HepG2 (cell line): ENCODE data around the gene PDIA6. TPM values are rescaled to one million over a fixed set of nuclear protein-coding genes. Genes with fewer than 3 reads are reported as not detected.

Source experiments
- BRD4 ChIP-seq: sonication (generic); formaldehyde crosslinking; IDR thresholded peaks from 2 replicates; pipeline ENCODE4 v1.4.0; 2020; ENCODE audit warnings: missing genetic modification reagents
- CCDC6 ChIP-seq: sonication (generic); formaldehyde crosslinking; IDR thresholded peaks from 2 replicates; pipeline ENCODE4 v1.8.1; 2022; ENCODE audit warnings: mild to moderate bottlenecking, missing genetic modification reagents, moderate library complexity
- LCORL ChIP-seq, 2 experiments: fragments of 450-650 bp in 1 of 2; sonication (generic) in 1 of 2; formaldehyde crosslinking in 1 of 2; IDR thresholded peaks; 2 replicates each; pipeline versions ENCODE4 v1.5.0 to v1.6.1; 2017 to 2020; ENCODE audit warnings: antibody characterized with exemption in 1 of 2, missing genetic modification reagents in 1 of 2
- MYC ChIP-seq: sonication (generic); formaldehyde crosslinking; IDR thresholded peaks from 2 replicates; pipeline ENCODE4 v1.9.0; 2021; ENCODE audit warnings: missing genetic modification reagents, borderline replicate concordance
- PTBP1 ChIP-seq: fragments of 200-400 bp; formaldehyde crosslinking; IDR thresholded peaks from 2 replicates; pipeline ENCODE4 v1.6.1; 2018; ENCODE audit warnings: low read length, low read depth; ENCODE audit not compliant: poor library complexity, severe bottlenecking
- RXRB ChIP-seq: IDR thresholded peaks from 2 replicates; pipeline ENCODE4 v1.6.1; 2016; ENCODE audit warnings: borderline replicate concordance, missing genetic modification reagents, missing compliant biosample characterization
- SNAPC2 ChIP-seq: sonication (generic); formaldehyde crosslinking; IDR thresholded peaks from 2 replicates; pipeline ENCODE4 v1.8.1; 2022; ENCODE audit warnings: mild to moderate bottlenecking, missing genetic modification reagents
- TAF15 ChIP-seq: fragments of 200-400 bp; formaldehyde crosslinking; IDR thresholded peaks from one replicate; pipeline ENCODE4 v1.6.1; 2018; ENCODE audit warnings: mild to moderate bottlenecking, low read depth, low read length; ENCODE audit not compliant: poor library complexity, severe bottlenecking
- YY1 ChIP-seq: IDR thresholded peaks from 2 replicates; pipeline ENCODE4 v1.6.1; 2011; ENCODE audit warnings: low read length, low read depth, moderate library complexity, mild to moderate bottlenecking; ENCODE audit not compliant: insufficient read depth, insufficient replicate concordance
- ZBTB40 ChIP-seq, 2 experiments: fragments of 450-650 bp in 1 of 2; sonication (generic) in 1 of 2; formaldehyde crosslinking in 1 of 2; IDR thresholded peaks; 2 replicates each; pipeline versions ENCODE4 v1.6.1 to v1.8.0; 2016 to 2022; ENCODE audit warnings: antibody characterized with exemption in 1 of 2, mild to moderate bottlenecking in 1 of 2, missing genetic modification reagents in 1 of 2
- ZFY ChIP-seq: sonication (generic); formaldehyde crosslinking; IDR thresholded peaks from 2 replicates; pipeline ENCODE4 v1.4.0; 2020; ENCODE audit warnings: missing genetic modification reagents
- ZNF580 ChIP-seq: IDR thresholded peaks from 2 replicates; pipeline ENCODE4 v1.6.1; 2016; ENCODE audit warnings: low read depth, borderline replicate concordance
- ZNF609 ChIP-seq: sonication (generic); formaldehyde crosslinking; IDR thresholded peaks from 2 replicates; pipeline ENCODE4 v1.4.0; 2020; ENCODE audit warnings: mild to moderate bottlenecking, missing genetic modification reagents, borderline replicate concordance
- polyA plus RNA-seq, 8 experiments: library from polyadenylated mRNA; depleted of rRNA in 3 of 8; stranded (reverse) in 7 of 8; unstranded in 1 of 8; fragments of >200 nt; fragmentation: Illumina TruSeq in 4 of 8; extraction: Trizol in 4 of 8; gene quantifications; 2 replicates each; pipeline versions ENCODE4 v1.2.1 to v1.2.3, GENCODE V29; 2011 to 2016; ENCODE audit warnings: low read depth in 4 of 8, missing spikeins in 1 of 8, mixed read lengths in 1 of 8; ENCODE audit not compliant: insufficient read depth in 1 of 8
- total RNA-seq, 5 experiments: library from RNA; depleted of rRNA; stranded (reverse); fragments of >200 nt; fragmentation: Illumina TruSeq; extraction: Trizol; gene quantifications; 2 replicates each; pipeline ENCODE4 v1.2.3, GENCODE V29; 2016; ENCODE audit warnings: low read depth in 1 of 5

Gene PDIA6
- total and polyA plus RNA-seq, 2 of the 13 experiments (the other 11 are each of a cell fraction or from before 2014, with no cell fraction given), result 586 to 642 TPM

GRCh38 chr2:10812362-10813162 lies at the start of gene PDIA6 (continued):
- TF ChIP-seq TAF15, result no peak
- no peak for TF ChIP-seq SNAPC2 (CRISPR knock-in tag)
- no peak for TF ChIP-seq LCORL (IDR thresholded peaks at IDR 0.05)
- TF ChIP-seq LCORL (CRISPR knock-in tag; IDR thresholded peaks at IDR 0.05), result peak; percentile 66
- peak; percentile 87 for TF ChIP-seq CCDC6 (CRISPR knock-in tag)
- TF ChIP-seq BRD4 (CRISPR knock-in tag), result peak; percentile 37; the same call in 1 of the 2 replicates
- TF ChIP-seq MYC, result peak; percentile 86; the same call in 1 of the 2 replicates
- peak; percentile 99 for TF ChIP-seq ZFY (CRISPR knock-in tag)
- TF ChIP-seq ZNF609, result 0 out of 2 replicates have a peak, but pooled peaks have one; percentile 20
- TF ChIP-seq ZBTB40 (IDR thresholded peaks at IDR 0.05), result no peak
- TF ChIP-seq ZBTB40 (CRISPR knock-in tag; IDR thresholded peaks at IDR 0.05), result 0 out of 2 replicates have a peak, but pooled peaks have one; percentile 13
- TF ChIP-seq RXRB (CRISPR knock-in tag), result 0 out of 2 replicates have a peak, but pooled peaks have one; percentile 33
- peak; percentile 82 for TF ChIP-seq YY1
- no peak for TF ChIP-seq PTBP1
- peak; percentile 22; the same call in 1 of the 2 replicates for TF ChIP-seq ZNF580 (CRISPR knock-in tag)
